Upper lobe of left lung (tissue), 4 donors: ENCODE measurements around the gene CD33.

Experiments
- CTCF ChIP-seq, 6 experiments: fragments of 450-650 bp in 4 of 6; fragments of 200-600 bp in 2 of 6; sonication (generic) in 2 of 6; IDR thresholded peaks; one replicate each; pipeline ENCODE4 v1.5.1; 2016 to 2019; ENCODE audit warnings: antibody characterized with exemption in 6 of 6
- EP300 ChIP-seq, 4 donors: sonication (generic); formaldehyde crosslinking; IDR thresholded peaks; one replicate each; pipeline ENCODE4 v1.5.1; 2017; ENCODE audit warnings: antibody characterized with exemption in 4 of 4, control low read depth in 2 of 4
- POLR2A ChIP-seq, 4 donors: fragments of 450-650 bp; IDR thresholded peaks; one replicate each; pipeline ENCODE4 v1.5.1; 2016 to 2017; ENCODE audit warnings: antibody characterized with exemption in 4 of 4, mild to moderate bottlenecking in 2 of 4
- POLR2AphosphoS5 ChIP-seq, 2 donors: sonication (generic); formaldehyde crosslinking; IDR thresholded peaks; one replicate each; pipeline ENCODE4 v1.5.1; 2017; ENCODE audit warnings: antibody characterized with exemption in 2 of 2

- TF ChIP-seq POLR2A (IDR thresholded peaks at IDR 0.05) (no peak), CTCF (IDR thresholded peaks at IDR 0.05) (no peak), EP300 (IDR thresholded peaks at IDR 0.05) (no peak), POLR2AphosphoS5 (IDR thresholded peaks at IDR 0.05) (no peak)
These were observed 42.9 kb upstream of the CD33 start for GRCh38 chr19:51181913-51182419.
